ENCODE measurements around the gene KLF15. TPM values are rescaled to one million over a fixed set of nuclear protein-coding genes. Genes with fewer than 3 reads are reported as not detected.

Gene KLF15
- total and polyA plus RNA-seq, 9 of the 15 experiments (the other 6 are each of a cell fraction or from before 2014, with no cell fraction given): 0.08 to 4.8 (median 1.2) TPM

DNA sequence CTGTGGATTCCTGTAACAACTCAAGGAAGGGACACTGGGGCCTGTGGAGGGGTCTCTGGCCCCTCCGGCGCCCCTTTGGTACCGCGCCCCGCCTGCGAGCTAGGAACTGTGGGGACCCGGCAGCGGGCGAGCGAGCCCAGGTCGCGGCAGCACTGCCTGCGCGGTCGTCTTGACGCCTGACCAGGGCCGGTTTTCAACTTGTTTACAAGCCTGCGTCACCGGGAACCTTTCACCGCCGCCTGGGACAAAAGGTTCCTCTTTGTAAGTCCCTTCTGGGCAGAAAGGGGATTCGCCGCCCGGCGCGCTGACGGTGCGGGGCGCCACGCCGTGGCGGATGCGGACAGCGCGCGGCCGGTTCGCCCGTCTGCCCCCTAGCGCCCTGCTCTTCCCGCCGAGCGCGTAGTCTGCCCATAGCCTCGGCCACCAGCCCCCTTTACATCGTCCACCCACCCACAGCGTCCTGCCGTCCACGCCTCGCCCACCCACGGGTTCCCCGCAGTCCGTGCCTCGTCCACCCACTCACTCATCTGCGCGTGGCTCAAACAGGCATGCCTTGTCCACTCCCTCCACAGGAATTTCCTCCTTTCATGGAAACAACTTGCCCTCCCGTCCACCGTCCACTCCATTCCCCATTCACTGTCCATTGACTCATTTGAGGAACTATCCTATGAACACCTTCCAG is 32.0 kb upstream of the KLF15 start (continued):
- TF ChIP-seq RCOR1 (IDR thresholded peaks at IDR 0.05; ENCODE audit: borderline replicate concordance in 1 of 2, low read depth in 2 of 2, low read length in 2 of 2): 0 out of 4 replicates have a peak, but pooled peaks of 1 of the 2 experiments have one; percentile 24
- TF ChIP-seq, protein P1, sequence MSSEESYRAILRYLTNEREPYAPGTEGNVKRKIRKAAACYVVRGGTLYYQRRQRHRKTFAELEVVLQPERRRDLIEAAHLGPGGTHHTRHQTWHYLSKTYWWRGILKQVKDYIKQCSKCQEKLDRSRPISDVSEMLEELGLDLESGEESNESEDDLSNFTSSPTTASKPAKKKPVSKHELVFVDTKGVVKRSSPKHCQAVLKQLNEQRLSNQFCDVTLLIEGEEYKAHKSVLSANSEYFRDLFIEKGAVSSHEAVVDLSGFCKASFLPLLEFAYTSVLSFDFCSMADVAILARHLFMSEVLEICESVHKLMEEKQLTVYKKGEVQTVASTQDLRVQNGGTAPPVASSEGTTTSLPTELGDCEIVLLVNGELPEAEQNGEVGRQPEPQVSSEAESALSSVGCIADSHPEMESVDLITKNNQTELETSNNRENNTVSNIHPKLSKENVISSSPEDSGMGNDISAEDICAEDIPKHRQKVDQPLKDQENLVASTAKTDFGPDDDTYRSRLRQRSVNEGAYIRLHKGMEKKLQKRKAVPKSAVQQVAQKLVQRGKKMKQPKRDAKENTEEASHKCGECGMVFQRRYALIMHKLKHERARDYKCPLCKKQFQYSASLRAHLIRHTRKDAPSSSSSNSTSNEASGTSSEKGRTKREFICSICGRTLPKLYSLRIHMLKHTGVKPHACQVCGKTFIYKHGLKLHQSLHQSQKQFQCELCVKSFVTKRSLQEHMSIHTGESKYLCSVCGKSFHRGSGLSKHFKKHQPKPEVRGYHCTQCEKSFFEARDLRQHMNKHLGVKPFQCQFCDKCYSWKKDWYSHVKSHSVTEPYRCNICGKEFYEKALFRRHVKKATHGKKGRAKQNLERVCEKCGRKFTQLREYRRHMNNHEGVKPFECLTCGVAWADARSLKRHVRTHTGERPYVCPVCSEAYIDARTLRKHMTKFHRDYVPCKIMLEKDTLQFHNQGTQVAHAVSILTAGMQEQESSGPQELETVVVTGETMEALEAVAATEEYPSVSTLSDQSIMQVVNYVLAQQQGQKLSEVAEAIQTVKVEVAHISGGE (CRISPR knock-in tag; IDR thresholded peaks at IDR 0.05): 0 out of 6 replicates have a peak, but pooled peaks of 1 of the 3 experiments have one; percentile 30
- no peak for TF ChIP-seq KDM4B (IDR thresholded peaks at IDR 0.05; ENCODE audit: borderline replicate concordance in 2 of 2, low read depth in 1 of 2)
- TF ChIP-seq, protein P2, sequence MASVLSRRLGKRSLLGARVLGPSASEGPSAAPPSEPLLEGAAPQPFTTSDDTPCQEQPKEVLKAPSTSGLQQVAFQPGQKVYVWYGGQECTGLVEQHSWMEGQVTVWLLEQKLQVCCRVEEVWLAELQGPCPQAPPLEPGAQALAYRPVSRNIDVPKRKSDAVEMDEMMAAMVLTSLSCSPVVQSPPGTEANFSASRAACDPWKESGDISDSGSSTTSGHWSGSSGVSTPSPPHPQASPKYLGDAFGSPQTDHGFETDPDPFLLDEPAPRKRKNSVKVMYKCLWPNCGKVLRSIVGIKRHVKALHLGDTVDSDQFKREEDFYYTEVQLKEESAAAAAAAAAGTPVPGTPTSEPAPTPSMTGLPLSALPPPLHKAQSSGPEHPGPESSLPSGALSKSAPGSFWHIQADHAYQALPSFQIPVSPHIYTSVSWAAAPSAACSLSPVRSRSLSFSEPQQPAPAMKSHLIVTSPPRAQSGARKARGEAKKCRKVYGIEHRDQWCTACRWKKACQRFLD (CRISPR knock-in tag; IDR thresholded peaks at IDR 0.05): no peak
- TF ChIP-seq FOXP1 (CRISPR knock-in tag; IDR thresholded peaks at IDR 0.05): 0 out of 2 replicates have a peak, but pooled peaks have one; percentile 41
- 0 out of 2 replicates have a peak, but pooled peaks have one; percentile 37 for TF ChIP-seq ZBTB7A (IDR thresholded peaks at IDR 0.05; ENCODE audit: borderline replicate concordance, control insufficient read depth, low read depth, low read length)
- no peak for TF ChIP-seq HNRNPL (IDR thresholded peaks at IDR 0.05; ENCODE audit: low read depth, low read length)
- TF ChIP-seq TCF3 (CRISPR knock-in tag; IDR thresholded peaks at IDR 0.05): no peak
- peak; percentile 44 to 53; a peak in 2 of 4 replicates for TF ChIP-seq NRF1 (conservative IDR thresholded peaks at IDR 0.05 in 1 of 2, IDR thresholded peaks at IDR 0.05 in 1 of 2)
- TF ChIP-seq MYC (IDR thresholded peaks at IDR 0.05; ENCODE audit: low read depth, low read length): peak; percentile 12; the same call in 1 of the 2 replicates
- no peak for TF ChIP-seq MYC (CRISPR knock-in tag; IDR thresholded peaks at IDR 0.05; ENCODE audit: borderline replicate concordance, low read depth)
- TF ChIP-seq DDX20 (tag; IDR thresholded peaks at IDR 0.05; ENCODE audit: low read depth): no peak
- TF ChIP-seq POLR2G (IDR thresholded peaks at IDR 0.05; ENCODE audit: low read depth, low read length): 0 out of 2 replicates have a peak, but pooled peaks have one; percentile 31
- TF ChIP-seq, protein P3, sequence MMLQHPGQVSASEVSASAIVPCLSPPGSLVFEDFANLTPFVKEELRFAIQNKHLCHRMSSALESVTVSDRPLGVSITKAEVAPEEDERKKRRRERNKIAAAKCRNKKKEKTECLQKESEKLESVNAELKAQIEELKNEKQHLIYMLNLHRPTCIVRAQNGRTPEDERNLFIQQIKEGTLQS (IDR thresholded peaks at IDR 0.05): no peak
- TF ChIP-seq, protein P3 (CRISPR knock-in tag; conservative IDR thresholded peaks at IDR 0.05): no peak
- no peak for TF ChIP-seq ZBTB17 (CRISPR knock-in tag; IDR thresholded peaks at IDR 0.05)
- no peak for TF ChIP-seq RBM22 (IDR thresholded peaks at IDR 0.05; ENCODE audit: low read depth, low read length, poor library complexity, severe bottlenecking)
- no peak for TF ChIP-seq KLF10 (CRISPR knock-in tag; IDR thresholded peaks at IDR 0.05)
- TF ChIP-seq FOXK1 (CRISPR knock-in tag; IDR thresholded peaks at IDR 0.05; ENCODE audit: borderline replicate concordance): no peak
- TF ChIP-seq CREB1 (IDR thresholded peaks at IDR 0.05): peak; percentile 27; the same call in 1 of the 2 replicates
- peak; percentile 54; the same call in 1 of the 2 replicates for TF ChIP-seq CREB1 (CRISPR knock-in tag; IDR thresholded peaks at IDR 0.05)
